GM18502 (cell line): ENCODE results near the gene KAZN.

Experiments
- ATAC-seq: cut with Tn5 transposase; IDR thresholded peaks from one replicate; pipeline ENCODE4 v1.9.1; 2021; ENCODE audit warnings: mild to moderate bottlenecking; ENCODE audit not compliant: unreplicated experiment, poor library complexity

The KAZN gene

DNA sequence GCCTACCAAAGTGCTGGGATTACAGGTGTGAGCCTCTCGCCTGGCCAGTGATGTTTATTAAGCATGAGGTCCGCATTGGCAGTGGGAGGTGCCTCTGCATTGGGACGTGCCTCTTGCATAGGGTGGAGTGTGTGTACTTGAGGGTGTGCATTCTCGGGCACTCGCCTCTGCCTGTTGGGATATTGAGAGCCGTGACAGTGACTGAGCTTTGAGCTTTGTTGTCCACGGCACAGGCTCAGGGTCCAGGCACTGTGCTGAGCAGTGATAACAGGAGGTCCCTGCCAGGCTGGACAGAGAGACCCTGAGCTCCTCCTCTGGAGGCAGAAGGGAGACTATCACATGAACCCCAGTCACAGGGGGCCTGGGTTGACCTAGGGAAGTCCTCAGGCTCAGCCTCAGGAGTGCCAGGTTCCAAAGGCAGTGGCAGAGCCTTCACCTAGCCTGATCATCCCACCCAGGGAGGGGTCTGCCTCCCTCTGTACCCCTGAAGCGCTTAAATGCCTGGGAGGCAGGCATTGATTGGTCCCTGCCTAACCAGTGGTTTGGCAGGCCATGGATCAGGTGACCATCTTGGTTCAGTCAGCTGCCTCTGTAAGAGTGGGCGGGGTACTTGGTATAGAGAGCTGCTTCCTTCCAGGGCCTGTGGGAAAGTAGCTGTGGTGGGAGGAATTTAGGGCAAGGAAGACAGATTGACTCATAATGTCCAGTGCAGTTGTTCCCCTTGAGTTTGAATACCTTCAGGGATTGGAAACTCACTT lies 341.2 kb downstream of the KAZN start:
- no peak for ATAC-seq

DNA sequence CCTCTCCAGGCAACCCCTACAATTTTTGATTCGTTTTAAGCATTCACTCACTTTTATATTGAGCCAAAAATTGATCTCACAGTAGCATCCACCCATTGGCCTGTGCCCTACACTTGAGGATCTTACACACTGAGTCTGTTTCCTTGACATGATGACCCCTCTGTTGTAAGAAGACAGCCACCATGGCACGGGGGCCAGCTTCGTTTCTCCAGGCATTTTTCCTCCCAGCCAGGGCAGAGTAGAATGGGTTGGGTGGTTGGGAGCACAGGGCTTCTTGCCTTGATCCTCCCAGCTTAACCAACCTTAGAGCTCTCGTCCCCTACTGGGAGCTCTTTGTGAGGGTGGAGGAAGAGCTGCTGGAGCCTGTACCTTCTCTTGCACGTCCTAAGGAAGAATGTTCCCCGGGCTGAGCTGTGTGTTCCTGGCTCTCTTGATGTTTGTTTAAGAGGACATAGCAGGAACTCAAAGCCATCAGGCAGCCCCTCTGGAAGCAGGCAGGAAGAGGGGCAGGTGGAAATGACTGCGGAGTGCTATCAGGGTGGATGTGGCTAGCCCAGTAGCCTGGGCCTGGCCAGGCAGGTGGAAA lies 341.9 kb downstream of the KAZN start:
- no peak for ATAC-seq

DNA sequence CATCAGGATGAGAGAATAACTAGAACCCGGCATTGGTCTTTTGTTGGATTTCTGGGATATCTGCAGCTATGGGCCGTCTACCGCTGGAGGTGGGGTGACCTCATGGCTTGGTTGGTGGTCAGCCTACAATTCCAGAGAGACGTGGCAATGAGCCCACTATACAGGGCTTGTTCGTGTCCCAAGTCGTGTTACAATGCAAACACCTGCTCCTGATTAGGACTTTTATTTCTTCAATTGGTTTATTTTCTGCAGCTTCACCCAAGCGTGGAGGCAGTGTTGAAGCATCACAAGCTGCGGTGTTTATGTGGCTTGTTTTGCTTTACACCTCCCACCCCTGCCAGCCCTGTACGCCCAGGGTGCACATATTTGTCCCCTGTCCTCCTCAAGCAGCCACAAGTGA lies 343.4 kb downstream of the KAZN start:
- no peak for ATAC-seq

DNA sequence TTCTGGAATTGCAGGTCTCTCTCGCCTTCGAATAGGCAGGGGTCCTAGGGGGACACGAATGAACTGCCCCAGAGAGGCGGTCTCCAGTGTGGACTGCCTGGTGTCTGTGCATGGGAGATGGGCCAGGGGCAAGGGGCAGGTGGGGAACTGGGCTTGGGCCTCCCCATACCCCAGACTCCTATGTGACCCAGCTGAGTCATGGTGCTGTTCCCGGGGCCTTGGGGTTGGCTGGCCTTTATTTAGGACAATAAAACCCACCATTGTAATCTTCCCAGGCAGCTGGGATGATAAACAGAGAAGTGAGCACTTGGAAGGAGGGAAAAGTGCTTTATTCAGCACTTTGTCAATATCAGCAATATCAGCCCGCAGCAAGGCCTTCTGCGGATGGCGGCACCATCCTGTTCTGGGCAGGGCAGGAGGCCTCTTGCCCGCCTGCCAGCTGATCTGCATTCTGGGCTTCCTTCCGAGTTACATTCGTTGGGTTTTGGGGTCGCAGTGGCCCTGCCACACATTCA lies 346.0 kb downstream of the KAZN start:
- no peak for ATAC-seq

DNA sequence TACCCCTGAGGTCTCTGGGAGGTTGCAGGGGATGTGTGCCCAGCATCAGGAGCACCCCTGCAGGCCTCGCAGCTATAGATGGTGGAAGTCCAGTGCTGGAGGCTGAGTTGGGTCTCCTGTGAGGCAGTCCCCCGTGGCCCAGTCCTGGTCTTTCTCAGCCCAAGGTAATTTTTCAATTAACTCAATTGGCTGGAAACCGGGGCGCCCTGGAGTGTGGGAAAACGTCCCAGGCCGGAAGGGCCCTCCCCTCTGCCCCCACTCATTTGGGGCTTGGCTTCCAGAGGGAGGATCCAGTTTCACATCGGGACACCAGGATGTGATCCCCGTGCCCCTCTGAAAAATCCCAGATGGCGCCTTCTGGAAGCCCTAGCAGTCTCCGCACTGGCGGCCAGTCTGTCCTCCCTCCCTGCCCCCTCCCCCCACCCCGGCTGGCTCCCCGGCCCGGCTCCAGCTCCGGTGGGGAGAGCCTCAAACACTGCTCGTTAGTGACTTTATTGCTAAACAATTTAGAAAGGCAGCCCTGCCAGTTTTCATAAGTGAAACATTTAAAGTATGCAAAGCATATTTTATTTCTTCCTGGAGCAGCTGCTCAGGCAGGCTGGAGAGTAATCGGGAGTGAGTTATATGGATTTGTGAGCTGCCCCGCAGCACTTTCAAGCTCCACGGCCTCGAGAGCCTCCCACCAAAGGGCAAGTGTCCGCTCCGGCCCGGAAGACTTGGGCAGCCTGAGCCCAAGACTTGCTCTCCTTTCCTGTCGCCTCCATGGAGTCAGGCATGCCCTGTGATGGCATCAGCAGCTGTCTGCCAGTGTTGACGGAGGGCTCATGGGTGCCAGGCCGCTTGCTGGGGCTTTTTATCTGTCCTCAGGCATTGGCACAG lies 346.9 kb downstream of the KAZN start:
- ATAC-seq = no peak

DNA sequence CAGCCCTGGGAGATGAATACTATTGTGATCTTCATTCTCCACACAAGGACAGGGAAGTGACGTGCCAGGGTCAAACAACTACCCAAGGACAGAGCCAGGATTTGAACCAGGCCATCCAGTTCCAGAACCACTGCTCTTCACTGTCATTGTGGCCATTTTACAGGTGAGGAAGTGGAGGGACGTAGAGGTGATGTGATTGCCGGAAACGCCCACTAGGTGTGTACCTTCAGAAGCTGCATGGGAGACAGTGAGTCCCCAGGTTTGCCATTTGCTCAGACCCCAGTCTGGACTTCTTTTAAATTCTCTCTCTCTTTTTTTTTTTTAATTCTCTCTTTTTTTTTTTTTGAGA lies 347.5 kb downstream of the KAZN start:
- no peak for ATAC-seq

DNA sequence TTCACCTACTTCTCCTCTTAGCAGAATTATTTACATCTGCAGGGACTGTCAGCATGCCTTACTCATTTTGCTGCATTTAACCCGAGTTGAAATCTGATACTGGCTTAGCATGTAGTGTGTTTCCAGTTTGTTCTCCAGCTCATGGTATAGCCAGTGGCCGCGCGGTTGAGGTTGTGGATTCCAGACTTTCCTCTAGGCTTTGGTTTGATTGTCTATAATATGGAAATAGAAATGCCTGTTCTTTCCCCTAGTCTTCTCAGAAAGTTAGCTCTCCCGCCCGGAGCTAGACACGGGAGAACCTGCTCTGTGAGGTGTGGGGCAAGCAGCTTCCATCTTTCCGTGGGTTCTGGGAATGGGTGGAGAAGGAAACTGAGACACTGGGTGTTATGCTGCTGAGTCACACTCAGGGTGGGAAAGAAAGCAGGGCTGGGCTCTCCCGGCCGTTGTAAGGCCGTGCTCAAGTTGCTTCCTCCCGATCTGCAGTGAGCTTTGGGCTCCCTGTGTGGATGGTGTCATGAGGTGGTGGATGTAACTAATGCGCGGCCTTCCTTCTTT lies 348.3 kb downstream of the KAZN start:
- no peak for ATAC-seq

DNA sequence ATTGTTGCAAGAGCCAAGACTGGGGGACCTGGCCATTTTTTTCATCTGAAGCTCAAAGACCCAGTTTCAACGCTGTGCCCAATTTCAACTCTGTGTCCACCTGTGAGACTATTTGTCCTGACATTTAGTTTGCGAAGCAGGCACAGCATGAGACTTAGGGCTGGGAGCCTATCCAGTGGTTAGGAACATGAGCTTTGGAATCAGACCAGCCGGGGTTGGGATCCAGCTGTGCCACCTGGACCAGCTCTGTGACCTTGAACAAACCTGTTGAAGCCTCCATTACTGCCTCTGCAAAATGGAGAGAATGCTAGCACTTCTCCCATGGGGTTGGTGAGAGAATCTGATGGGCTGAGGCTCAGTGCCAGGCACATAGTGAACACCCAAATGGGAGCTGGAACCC lies 348.9 kb downstream of the KAZN start:
- no peak for ATAC-seq

DNA sequence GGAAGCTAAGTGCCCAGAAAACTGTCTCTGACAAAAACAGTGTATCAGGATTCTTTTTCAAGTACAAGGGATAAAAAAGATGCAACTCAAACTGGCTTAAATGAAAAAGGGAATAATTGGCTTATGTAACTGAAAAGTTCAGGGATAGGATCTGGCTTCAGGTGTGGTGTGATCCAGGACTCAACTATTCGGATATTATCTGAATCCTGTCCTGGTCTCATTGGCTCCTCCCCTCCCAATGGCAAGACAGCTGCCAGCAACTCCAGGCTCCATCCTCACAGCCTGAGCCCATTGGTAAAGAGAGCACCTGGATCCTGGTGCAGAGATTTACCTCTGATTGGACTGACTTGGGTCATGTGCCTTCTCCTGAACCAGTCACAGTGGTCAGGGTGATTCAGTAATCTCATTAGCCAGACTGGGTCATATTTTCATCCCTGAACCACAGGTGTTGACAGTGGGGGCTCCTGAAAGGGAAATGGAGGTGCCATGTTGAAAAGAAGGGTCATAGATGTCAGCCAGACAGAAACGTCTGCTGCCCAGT lies 349.7 kb downstream of the KAZN start:
- no peak for ATAC-seq

DNA sequence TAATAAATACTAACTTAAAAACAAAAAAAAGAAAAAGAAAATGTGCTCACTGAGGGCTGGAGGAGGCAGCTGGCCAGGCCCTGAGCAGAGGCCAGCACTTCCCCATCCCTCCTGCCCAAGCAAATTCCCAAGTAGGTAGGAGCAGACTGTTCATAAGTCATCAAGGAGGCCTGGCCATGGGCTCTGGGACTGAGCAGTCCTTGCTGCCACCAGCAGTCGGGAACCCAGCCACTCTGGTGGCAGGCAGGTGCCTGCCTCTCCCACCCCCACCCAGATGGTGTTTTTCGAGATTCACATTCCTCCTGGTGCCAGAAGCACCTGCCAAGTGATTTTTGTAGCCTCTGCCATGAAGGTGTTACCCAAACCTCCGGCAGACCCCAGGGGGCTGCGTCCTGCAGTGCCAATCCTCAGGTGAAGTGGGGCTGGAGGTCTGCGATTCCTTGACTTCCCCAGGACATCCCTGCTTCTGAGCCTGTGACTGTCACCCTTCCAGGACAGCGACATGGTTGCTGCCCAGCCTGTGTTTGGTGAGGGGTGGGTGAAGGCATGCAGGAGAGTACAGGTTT lies 350.9 kb downstream of the KAZN start:
- ATAC-seq = no peak

DNA sequence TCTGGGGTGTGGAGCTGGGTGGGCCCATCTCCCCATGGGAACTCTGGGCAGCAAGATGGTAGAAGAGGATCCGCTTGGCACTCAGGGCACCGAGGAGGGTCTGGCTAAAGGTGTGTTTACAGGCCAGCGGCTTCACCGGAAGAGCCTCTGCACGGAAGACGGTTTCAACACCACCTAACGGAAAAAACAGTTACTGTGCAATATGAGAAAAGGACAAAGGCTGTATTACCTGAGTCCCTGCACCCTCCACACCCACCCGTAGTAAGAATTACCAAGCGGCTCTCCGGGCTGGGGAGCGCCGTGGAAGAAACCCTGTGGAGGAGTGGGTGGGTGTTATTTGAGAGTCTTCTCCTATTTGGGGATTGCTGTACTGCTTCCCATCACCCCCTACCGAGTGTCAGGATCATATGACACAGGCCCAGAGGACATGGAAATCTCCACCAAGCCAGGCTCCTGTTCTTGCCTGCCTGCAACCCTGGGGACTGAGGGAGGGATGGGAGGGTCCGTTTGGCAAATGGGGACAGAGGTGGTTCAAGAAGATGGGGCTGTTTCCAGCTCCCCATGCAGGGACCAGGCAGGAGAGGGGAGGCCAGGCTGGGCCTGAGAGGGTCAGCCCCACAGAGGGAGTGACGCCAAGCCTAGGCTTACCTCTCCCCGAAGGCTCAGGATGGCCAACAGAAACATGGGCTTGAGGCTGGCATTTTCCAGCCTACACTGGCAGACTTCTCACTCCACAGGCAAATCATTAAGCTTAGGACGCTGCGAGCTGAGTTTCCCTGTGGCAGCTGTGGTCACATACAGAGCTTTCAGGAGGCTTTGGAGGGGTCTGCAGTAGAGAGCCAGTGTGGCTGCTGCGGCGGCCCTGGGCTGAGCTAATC lies 351.6 kb downstream of the KAZN start:
- no peak for ATAC-seq

DNA sequence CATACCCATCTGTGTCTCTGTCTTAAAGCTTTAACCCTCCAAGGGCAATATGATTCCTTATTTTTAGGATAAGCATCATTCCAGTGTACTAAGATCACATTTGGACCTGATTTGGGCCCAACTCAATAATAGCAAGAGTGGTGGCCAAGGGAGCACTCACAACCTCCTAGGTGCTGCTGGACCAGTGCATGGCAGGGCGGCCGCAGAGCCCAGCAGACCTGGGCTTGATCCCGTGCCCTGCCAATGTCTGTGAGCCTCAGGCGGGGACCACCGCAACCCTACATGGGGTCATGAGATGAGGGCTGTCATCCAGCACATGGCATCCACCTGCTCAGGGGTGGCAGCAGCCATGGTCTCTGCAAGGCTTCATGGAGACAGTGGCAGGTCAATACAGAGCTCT lies 353.3 kb downstream of the KAZN start:
- no peak for ATAC-seq

DNA sequence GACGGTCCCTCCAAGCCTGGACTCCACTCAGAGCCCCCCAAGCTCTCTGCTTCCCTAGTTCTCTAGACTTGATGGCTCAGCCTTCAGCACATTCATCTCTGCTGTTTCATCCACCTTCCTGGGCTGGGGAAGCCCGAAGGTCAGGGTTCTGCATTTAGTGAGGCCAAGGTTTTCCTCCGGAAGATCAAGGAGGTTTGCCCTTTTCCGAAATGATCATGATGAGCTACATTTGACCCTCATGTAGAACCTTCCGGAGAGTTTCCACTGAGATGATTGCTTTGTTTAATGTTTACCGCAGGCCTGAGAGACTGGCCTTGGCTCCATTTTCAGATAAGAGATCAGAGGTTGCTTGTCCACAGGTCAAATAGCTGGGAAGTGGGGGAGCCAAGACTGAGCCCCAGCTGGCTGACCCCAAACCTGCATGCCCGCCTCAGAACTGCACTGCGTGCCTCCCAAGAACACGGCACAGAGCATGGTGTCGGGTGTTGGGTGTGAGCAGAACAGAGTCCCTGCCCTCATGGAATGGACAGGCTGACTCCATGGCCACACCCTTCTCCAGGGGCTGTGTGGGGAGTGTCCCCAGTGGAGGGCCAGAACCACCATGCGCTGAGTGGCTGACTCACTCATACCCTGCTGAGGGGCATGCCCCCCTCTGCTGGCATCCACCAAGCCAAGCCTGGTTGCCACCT lies 354.3 kb downstream of the KAZN start:
- no peak for ATAC-seq

DNA sequence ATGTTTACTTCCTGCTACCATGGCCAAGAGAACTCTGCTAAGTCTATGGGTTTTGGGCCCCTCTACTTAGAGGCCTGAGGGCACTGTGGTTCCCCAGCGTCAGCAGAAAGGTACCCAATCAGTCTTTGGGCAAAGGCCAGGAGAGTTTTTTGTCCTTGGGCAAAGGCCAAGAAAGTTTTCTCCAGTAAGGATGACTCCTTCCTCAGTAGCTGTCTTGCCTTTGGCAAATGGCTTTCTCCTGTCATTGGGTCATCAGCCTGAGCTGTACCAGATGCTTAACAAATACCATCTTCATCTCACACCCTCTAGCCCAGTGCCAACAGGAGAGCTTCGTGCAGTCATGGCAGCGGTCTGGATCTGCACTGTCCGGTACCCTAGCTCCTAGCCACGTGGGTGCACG lies 355.7 kb downstream of the KAZN start:
- no peak for ATAC-seq

DNA sequence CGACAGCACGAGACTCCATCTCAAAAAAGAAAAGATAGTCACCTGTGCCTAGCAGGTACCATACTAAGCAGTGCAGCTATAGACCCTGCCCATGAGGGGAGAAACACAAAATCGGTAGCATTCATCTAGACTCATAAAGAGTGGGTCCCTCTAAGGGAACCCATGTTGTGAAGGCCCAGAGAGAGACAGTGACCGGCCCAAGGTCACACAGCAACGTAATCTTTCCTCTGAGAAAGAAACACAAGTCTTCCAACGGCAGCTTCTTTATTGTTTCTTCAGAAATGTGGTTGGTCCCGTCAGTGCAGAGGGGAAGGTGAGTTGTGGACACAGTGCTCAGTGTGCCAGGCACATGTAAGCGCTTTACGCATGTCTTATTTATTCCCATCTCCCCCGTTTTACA lies 356.4 kb downstream of the KAZN start:
- no peak for ATAC-seq

DNA sequence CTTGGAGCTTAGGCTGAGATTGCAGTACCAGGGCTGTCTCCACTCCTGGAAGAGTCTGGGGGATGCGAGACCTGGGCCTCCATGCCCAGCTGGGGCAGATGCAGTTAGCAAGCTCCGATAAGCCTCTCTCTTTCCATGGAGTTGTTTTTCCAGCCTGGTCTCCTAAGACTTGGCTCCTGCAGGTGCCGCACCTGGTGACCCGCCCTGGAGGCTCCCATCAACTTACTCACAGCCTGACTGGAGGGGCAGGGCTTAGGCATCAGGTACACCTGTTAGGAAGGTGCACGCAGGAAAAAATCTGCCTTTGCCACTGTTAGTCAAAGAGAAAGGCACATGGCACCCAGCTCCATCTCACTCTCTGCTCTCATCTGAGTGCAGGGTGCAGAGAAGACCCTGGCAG lies 356.9 kb downstream of the KAZN start:
- ATAC-seq = no peak

DNA sequence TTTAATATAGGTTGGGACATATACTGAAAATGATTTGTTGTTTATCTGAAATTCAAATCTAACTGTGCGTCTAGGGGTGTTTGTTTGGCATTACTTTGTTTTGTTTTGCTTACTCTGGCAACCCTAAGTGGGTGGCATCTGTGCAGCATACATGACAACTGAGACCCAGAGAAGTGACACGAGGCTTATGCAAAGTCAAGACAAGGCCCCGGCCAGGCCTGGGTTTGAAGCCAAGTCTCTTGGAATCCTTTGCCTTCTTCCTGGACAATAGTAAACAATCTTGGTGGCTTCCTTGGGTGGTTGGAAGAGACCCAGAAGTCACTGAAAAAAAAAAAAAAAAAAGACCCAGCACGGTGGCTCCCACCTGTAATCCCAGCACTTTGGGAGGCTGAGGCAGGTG lies 357.5 kb downstream of the KAZN start:
- no peak for ATAC-seq

DNA sequence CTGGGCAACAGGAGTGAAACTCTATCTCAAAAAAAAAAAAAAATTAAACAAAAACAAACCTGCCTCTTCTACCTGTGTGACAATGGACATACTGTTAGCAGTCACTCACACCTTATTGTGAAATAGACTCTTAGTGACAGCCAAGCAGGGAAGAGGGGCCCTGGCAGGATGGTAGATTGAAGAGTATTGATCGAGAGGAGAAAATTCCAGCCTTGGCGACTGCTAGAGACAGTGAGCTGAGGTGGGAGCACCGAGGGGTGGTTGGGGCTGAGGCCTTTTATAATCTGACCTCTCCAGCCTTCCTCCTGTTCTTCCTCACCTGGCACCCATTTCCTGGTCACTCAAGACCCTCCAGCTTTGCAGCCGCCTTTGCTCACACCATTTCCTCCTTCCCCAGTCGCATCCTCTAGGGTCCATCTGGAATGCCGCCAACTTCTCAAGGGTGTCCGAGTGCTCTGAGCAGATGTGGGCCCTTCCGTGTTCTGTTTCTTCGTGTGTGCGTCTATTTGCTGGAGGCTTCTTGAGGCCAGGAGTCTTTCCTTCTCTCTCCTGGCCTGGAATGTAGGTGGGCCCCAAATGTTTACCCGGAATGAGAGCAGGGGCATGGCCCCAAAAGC lies 358.2 kb downstream of the KAZN start:
- ATAC-seq = no peak
